Common myeloid progenitor, CD34-positive (primary cell): Measurements from ENCODE around the gene PLEKHO2.

Experiments
- CTCF ChIA-PET: fragments of 350-600 bp; sonication (Branson Sonifier 250); formaldehyde crosslinking; loops from one replicate; lab custom pipeline; 2021; ENCODE audit warnings: antibody characterized with exemption; lab: Charles Lee
- POLR2A ChIA-PET: fragments of 350-600 bp; sonication (Branson Sonifier 250); formaldehyde crosslinking; loops from one replicate; lab custom pipeline; 2021; ENCODE audit warnings: antibody characterized with exemption; lab: Charles Lee
- DNase-seq, 3 donors: peaks; one replicate each; pipeline versions ENCODE4 v3.0.0 to v3.0.0-alpha.2; 2013
- H3K27ac ChIP-seq, 2 experiments: 1 replicate in 1 of 2; 2 replicates in 1 of 2; pipeline ENCODE4 v1.7.0; 2013; ENCODE audit warnings: inconsistent platforms in 2 of 2, low read length in 2 of 2, mild to moderate bottlenecking in 2 of 2, low read depth in 1 of 2, moderate library complexity in 1 of 2; ENCODE audit not compliant: severe bottlenecking in 2 of 2, insufficient read depth in 1 of 2, poor library complexity in 1 of 2
- H3K27me3 ChIP-seq, 5 experiments: replicated peaks in 2 of 5; 1 replicate in 3 of 5; 2 replicates in 2 of 5; pipeline versions ENCODE4 v1.6.1 to v1.7.0; 2013; ENCODE audit warnings: low read length in 4 of 5, mild to moderate bottlenecking in 2 of 5, moderate library complexity in 2 of 5, inconsistent platforms in 1 of 5; ENCODE audit not compliant: insufficient read depth in 5 of 5, control insufficient read depth in 4 of 5
- H3K36me3 ChIP-seq, 4 experiments: 1 replicate in 2 of 4; 2 replicates in 2 of 4; pipeline versions ENCODE4 v1.6.1 to v1.7.0; 2013; ENCODE audit warnings: low read length in 3 of 4, control low read depth in 1 of 4, mild to moderate bottlenecking in 1 of 4; ENCODE audit not compliant: control insufficient read depth in 4 of 4, insufficient read depth in 4 of 4
- H3K4me1 ChIP-seq, 4 experiments: 1 replicate in 3 of 4; 2 replicates in 1 of 4; pipeline versions ENCODE4 v1.6.1 to v1.7.1; 2013; ENCODE audit warnings: low read length in 3 of 4, mild to moderate bottlenecking in 3 of 4, control low read depth in 1 of 4, inconsistent platforms in 1 of 4, moderate library complexity in 1 of 4; ENCODE audit not compliant: control insufficient read depth in 4 of 4, insufficient read depth in 4 of 4; ENCODE audit errors: control extremely low read depth in 1 of 4
- H3K4me3 ChIP-seq, 7 experiments: 1 replicate in 4 of 7; 2 replicates in 3 of 7; pipeline versions ENCODE4 v1.5.1 to v1.7.0; 2013; ENCODE audit warnings: mild to moderate bottlenecking in 7 of 7, low read length in 6 of 7, moderate library complexity in 6 of 7, inconsistent platforms in 2 of 7, low read depth in 2 of 7, control low read depth in 1 of 7; ENCODE audit not compliant: insufficient read depth in 4 of 7, control insufficient read depth in 1 of 7; ENCODE audit errors: extremely low read depth in 1 of 7
- H3K9me3 ChIP-seq, 5 experiments: 1 replicate in 4 of 5; 2 replicates in 1 of 5; pipeline versions ENCODE4 v1.6.1 to v1.7.1; 2013; ENCODE audit warnings: low read length in 4 of 5, mild to moderate bottlenecking in 2 of 5, inconsistent platforms in 1 of 5, low read depth in 1 of 5, moderate library complexity in 1 of 5; ENCODE audit not compliant: control insufficient read depth in 4 of 5, insufficient read depth in 2 of 5; ENCODE audit errors: control extremely low read depth in 1 of 5
- WGBS: methylation state at CpG from one replicate; pipeline ENCODE4 v1.1.5; 2013; ENCODE audit not compliant: insufficient coverage; 5-methylcytosine and 5-hydroxymethylcytosine counted together

Gene PLEKHO2

GRCh38 chr15:64854041-64854440, 12.3 kb downstream of the PLEKHO2 start:
- H3K4me1 ChIP-seq: peaks cover 0 to 53% (median 47%) of the 10 kb centered on the region in 4 experiments
- no peak overlapping the region for H3K27ac ChIP-seq
- H3K4me3 ChIP-seq: no peak overlapping the region
- ChIA-PET POLR2A (no interaction called here), CTCF (interaction anchor here (3.2 kb wide), 1 partner anchor 10 kb away, joined by 15 read pairs; no protein-coding TSS in a partner anchor)
- H3K9me3 ChIP-seq: no peaks in the 10 kb centered on the region
- WGBS: 100% methylated on average over 2 of the region's 4 CpGs
- no peak for DNase-seq
- peaks cover 17 to 77% (median 46%) of the 10 kb centered on the region in 4 experiments for H3K36me3 ChIP-seq
- no peaks in the 10 kb centered on the region for H3K27me3 ChIP-seq

GRCh38 chr15:64854526-64854925, 12.8 kb downstream of the PLEKHO2 start:
- ChIA-PET POLR2A (no interaction called here), CTCF (interaction anchor here (1.2 to 3.8 kb wide), 3 partner anchors 11 to 16 kb away, joined by 3 to 15 read pairs (median 14); no protein-coding TSS in a partner anchor)
- H3K36me3 ChIP-seq: peaks cover 18 to 81% (median 49%) of the 10 kb centered on the region in 4 experiments

GRCh38 chr15:64855205-64855975, 13.7 kb downstream of the PLEKHO2 start:
- H3K27me3 ChIP-seq: no peaks in the 10 kb centered on the region
- H3K4me3 ChIP-seq: no peak overlapping the region
- peaks cover 21 to 82% (median 52%) of the 10 kb centered on the region in 4 experiments for H3K36me3 ChIP-seq
- H3K9me3 ChIP-seq: no peaks in the 10 kb centered on the region
- ChIA-PET POLR2A (no interaction called here), CTCF (interaction anchor here (0.9 to 3.8 kb wide), 8 partner anchors 11 to 54 kb away, joined by 3 to 15 read pairs (median 3); no protein-coding TSS in a partner anchor)
- no peak for DNase-seq
- peaks cover 0 to 53% (median 46%) of the 10 kb centered on the region in 4 experiments for H3K4me1 ChIP-seq
- WGBS: 90% methylated on average over 6 of the region's 7 CpGs
- H3K27ac ChIP-seq: peak overlapping the region in 1 of 2 experiments; percentile 39

More at GRCh38 chr15:64854526-64854925, 12.8 kb downstream of the PLEKHO2 start:
- Histone ChIP-seq H3K4me3 (no peak overlapping the region), H3K4me1 (peaks cover 0 to 53% (median 47%) of the 10 kb centered on the region in 4 experiments), H3K27me3 (no peaks in the 10 kb centered on the region), H3K9me3 (no peaks in the 10 kb centered on the region), H3K27ac (no peak overlapping the region)
- DNase-seq: no peak
- WGBS: 94% methylated on average over 2 of the region's 3 CpGs

- ChIA-PET POLR2A (interaction anchor here (0.8 kb wide), 1 partner anchor 49 kb away, joined by 3 read pairs; no protein-coding TSS in a partner anchor), CTCF (interaction anchor here (0.9 to 3.8 kb wide), 10 partner anchors 9 to 48 kb away, joined by 3 to 15 read pairs (median 6); no protein-coding TSS in a partner anchor)
- 50% methylated on average over 4 of the region's 5 CpGs for WGBS
- no peaks in the 10 kb centered on the region for H3K27me3 ChIP-seq
- DNase-seq: no peak
- H3K4me3 ChIP-seq: peak overlapping the region in 2 of 7 experiments; percentile 4 to 8
- no peaks in the 10 kb centered on the region for H3K9me3 ChIP-seq
- H3K27ac ChIP-seq: peak overlapping the region in 1 of 2 experiments; percentile 39
- H3K36me3 ChIP-seq: peaks cover 19 to 84% (median 51%) of the 10 kb centered on the region in 4 experiments
- H3K4me1 ChIP-seq: peaks cover 0 to 41% (median 36%) of the 10 kb centered on the region in 4 experiments
These were observed 14.9 kb downstream of the PLEKHO2 start for GRCh38 chr15:64856429-64857145.

GRCh38 chr15:64857421-64857820, 15.7 kb downstream of the PLEKHO2 start:
- POLR2A ChIA-PET: interaction anchor here (0.8 kb wide), 1 partner anchor 48 kb away, joined by 3 read pairs; no protein-coding TSS in a partner anchor
- CTCF ChIA-PET: interaction anchor here (0.9 to 3.8 kb wide), 7 partner anchors 9 to 48 kb away, joined by 4 to 14 read pairs (median 5); no protein-coding TSS in a partner anchor
- Histone ChIP-seq H3K27ac (peak overlapping the region in 1 of 2 experiments; percentile 3), H3K4me3 (no peak overlapping the region), H3K27me3 (no peaks in the 10 kb centered on the region), H3K4me1 (peaks cover 0 to 37% (median 35%) of the 10 kb centered on the region in 4 experiments), H3K9me3 (no peaks in the 10 kb centered on the region), H3K36me3 (peaks cover 19 to 86% (median 51%) of the 10 kb centered on the region in 4 experiments)
- no CpG with 5 or more reads among the region's 4 CpGs for WGBS
- DNase-seq: no peak

- H3K4me3 ChIP-seq: no peak overlapping the region
- H3K27me3 ChIP-seq: no peaks in the 10 kb centered on the region
- 41% methylated on average over 5 of the region's 6 CpGs for WGBS
- POLR2A ChIA-PET: interaction anchor here (1.1 kb wide), 1 partner anchor 19 kb away, joined by 3 read pairs; no protein-coding TSS in a partner anchor
- H3K9me3 ChIP-seq: no peaks in the 10 kb centered on the region
- peak overlapping the region in 1 of 2 experiments; percentile 3 for H3K27ac ChIP-seq
- CTCF ChIA-PET: interaction anchor here (1.8 to 3.8 kb wide), 5 partner anchors 8 to 47 kb away, joined by 4 to 14 read pairs (median 9); no protein-coding TSS in a partner anchor
- H3K4me1 ChIP-seq: peaks cover 0 to 37% (median 35%) of the 10 kb centered on the region in 4 experiments
- peaks cover 19 to 88% (median 52%) of the 10 kb centered on the region in 4 experiments for H3K36me3 ChIP-seq
- peak in 2 of 3 donors; percentile 32 to 36 for DNase-seq
These were observed 16.4 kb downstream of the PLEKHO2 start for GRCh38 chr15:64858021-64858575.
